ENCODE data around the gene RTTN. TPM values are rescaled to one million over a fixed set of nuclear protein-coding genes. Genes with fewer than 3 reads are reported as not detected.

The RTTN gene
- total and polyA plus RNA-seq, 2 of the 4 experiments (the other 2 are of a cell fraction): 5.8 to 19.9 TPM

DNA sequence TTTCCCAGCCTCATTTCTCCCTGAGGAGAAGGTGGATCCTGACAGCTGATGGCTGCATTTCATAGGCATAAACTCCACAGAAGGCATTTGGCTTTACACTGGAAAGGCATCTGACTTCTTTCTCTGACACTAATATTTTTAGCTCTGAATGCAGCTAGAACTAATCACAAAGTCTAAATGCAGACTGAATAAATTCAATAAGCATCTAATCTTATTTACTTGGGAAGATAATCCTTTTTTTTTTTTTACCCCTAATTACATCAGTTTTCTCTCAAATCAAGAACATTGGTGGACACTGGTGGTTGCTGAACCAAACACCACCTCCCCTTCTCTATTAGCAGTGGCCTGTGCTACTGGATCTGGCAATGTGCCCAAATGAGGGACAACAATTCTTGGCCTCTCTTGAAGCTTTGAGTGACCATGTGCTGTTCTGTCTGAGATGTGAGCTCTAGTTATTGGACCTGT, 206.9 kb downstream of the RTTN start:
- intact Hi-C loops (cut with micrococcal nuclease) (no loop called here), in situ Hi-C loops (cut with MboI; ENCODE audit: low sequenced_read_pairs) (no loop called here), dilution Hi-C loops (cut with HindIII; ENCODE audit: low sequenced_read_pairs, unreplicated experiment) (no loop called here)
- Histone ChIP-seq H4K8ac (ENCODE audit: low read depth in 2 of 2, low read length in 2 of 2) (no peak overlapping the region; a peak in 1 of 4 replicates), H3K9ac (ENCODE audit: low read depth, low read length) (no peak overlapping the region), H2AK5ac (ENCODE audit: low read depth, low read length) (no peak overlapping the region), H2BK5ac (ENCODE audit: low read depth, low read length, poor library complexity, severe bottlenecking) (no peak overlapping the region), H2BK20ac (ENCODE audit: low read depth, low read length) (no peak overlapping the region), H3K27me3 (ENCODE audit: control insufficient read depth, insufficient read depth, low read length) (no peaks in the 10 kb centered on the region), H4K20me1 (ENCODE audit: insufficient read depth, low read length) (no peaks in the 10 kb centered on the region), H2AFZ (replicated peaks; ENCODE audit: low read length, poor library complexity) (no peak overlapping the region), H3K23ac (ENCODE audit: low read depth, low read length) (no peak overlapping the region), H3K14ac (replicated peaks; ENCODE audit: low read depth, low read length) (0 out of 2 replicates have a peak overlapping the region, but pooled peaks have one; percentile 40), H3K36me3 (ENCODE audit: control insufficient read depth, insufficient read depth, low read length) (no peaks in the 10 kb centered on the region), H3K56ac (ENCODE audit: extremely low read depth, insufficient read depth, low read length) (no peak overlapping the region), H3K27ac (ENCODE audit: insufficient read depth, low read length) (no peak overlapping the region), H3K4me2 (ENCODE audit: low read depth, low read length) (no peak overlapping the region), H3K4ac (ENCODE audit: low read depth, low read length) (no peak overlapping the region), H4K5ac (ENCODE audit: low read depth, low read length) (no peak overlapping the region), H2BK120ac (ENCODE audit: low read depth, low read length) (no peak overlapping the region), H3K4me3 (ENCODE audit: insufficient read depth, low read depth, low read length) (no peak overlapping the region), H3K4me1 (ENCODE audit: control insufficient read depth, insufficient read depth, low read length) (no peaks in the 10 kb centered on the region), H2AK9ac (replicated peaks; ENCODE audit: low read depth, low read length, poor library complexity) (no peak overlapping the region), H4K91ac (ENCODE audit: insufficient read depth, low read depth, low read length) (no peak overlapping the region), H3K9me3 (ENCODE audit: control insufficient read depth, insufficient read depth, low read length) (no peaks in the 10 kb centered on the region), H3K18ac (ENCODE audit: low read depth, low read length) (no peak overlapping the region), H2BK15ac (ENCODE audit: low read depth, low read length) (no peak overlapping the region), H3K79me1 (ENCODE audit: low read depth in 1 of 2, low read length in 2 of 2) (no peaks in the 10 kb centered on the region), H3K9me1 (ENCODE audit: insufficient read depth, low read length) (peaks cover 16% of the 10 kb centered on the region)
- DNase-seq (no peak), ATAC-seq (ENCODE audit: low read depth) (no peak)
- BruUV-seq (replicated peaks): no TSS peak
- CTCF ChIA-PET: interaction anchor here (0.6 kb wide), 1 partner anchor 355 kb away, joined by 3 read pairs; no protein-coding TSS in a partner anchor
- TF ChIP-seq, protein P1, sequence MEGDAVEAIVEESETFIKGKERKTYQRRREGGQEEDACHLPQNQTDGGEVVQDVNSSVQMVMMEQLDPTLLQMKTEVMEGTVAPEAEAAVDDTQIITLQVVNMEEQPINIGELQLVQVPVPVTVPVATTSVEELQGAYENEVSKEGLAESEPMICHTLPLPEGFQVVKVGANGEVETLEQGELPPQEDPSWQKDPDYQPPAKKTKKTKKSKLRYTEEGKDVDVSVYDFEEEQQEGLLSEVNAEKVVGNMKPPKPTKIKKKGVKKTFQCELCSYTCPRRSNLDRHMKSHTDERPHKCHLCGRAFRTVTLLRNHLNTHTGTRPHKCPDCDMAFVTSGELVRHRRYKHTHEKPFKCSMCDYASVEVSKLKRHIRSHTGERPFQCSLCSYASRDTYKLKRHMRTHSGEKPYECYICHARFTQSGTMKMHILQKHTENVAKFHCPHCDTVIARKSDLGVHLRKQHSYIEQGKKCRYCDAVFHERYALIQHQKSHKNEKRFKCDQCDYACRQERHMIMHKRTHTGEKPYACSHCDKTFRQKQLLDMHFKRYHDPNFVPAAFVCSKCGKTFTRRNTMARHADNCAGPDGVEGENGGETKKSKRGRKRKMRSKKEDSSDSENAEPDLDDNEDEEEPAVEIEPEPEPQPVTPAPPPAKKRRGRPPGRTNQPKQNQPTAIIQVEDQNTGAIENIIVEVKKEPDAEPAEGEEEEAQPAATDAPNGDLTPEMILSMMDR (conservative IDR thresholded peaks at IDR 0.05; ENCODE audit: low read depth, low read length): no peak
- TF ChIP-seq RAD21 (IDR thresholded peaks at IDR 0.05; ENCODE audit: low read length): no peak
- no peak for TF ChIP-seq MXI1 (IDR thresholded peaks at IDR 0.05; ENCODE audit: borderline replicate concordance, low read depth, low read length)
- no peak for TF ChIP-seq CHD1 (IDR thresholded peaks at IDR 0.05; ENCODE audit: low read depth, low read length)
- no peak for TF ChIP-seq NFE2L2 (IDR thresholded peaks at IDR 0.05; ENCODE audit: low read depth, low read length)
- no peak for TF ChIP-seq MAFK (IDR thresholded peaks at IDR 0.05; ENCODE audit: low read depth, low read length)
- TF ChIP-seq RFX5 (IDR thresholded peaks at IDR 0.05; ENCODE audit: low read depth, low read length): no peak
- TF ChIP-seq ELK1 (IDR thresholded peaks at IDR 0.05; ENCODE audit: borderline replicate concordance, low read depth, low read length): no peak
- TF ChIP-seq USF2 (IDR thresholded peaks at IDR 0.05; ENCODE audit: low read depth, low read length): no peak
- no peak for TF ChIP-seq RCOR1 (IDR thresholded peaks at IDR 0.05; ENCODE audit: insufficient replicate concordance, low read length)
- no peak for TF ChIP-seq MAZ (IDR thresholded peaks at IDR 0.05; ENCODE audit: borderline replicate concordance, low read depth, low read length)
- POLR2A ChIA-PET (ENCODE audit: unreplicated experiment): no interaction called here
